ENCODE measurements around the gene TMEM94.

GRCh38 chr17:75493476-75494129, 37.2 kb downstream of the TMEM94 start:
- TF ChIP-seq CTCF (conservative IDR thresholded peaks at IDR 0.05) (no peak), ZFX (IDR thresholded peaks at IDR 0.05) (no peak)

Data from C4-2B (cell line).